ENCODE data around the gene ABCB1.

ABCB1 gene

GRCh38 chr7:87624628-87625027 is 23.9 kb upstream of the ABCB1 start:
- peak; percentile 35; the same call in 1 of the 2 replicates for TF ChIP-seq CTCF (IDR thresholded peaks at IDR 0.05)

GRCh38 chr7:87615197-87615596 is 14.5 kb upstream of the ABCB1 start:
- no peak for TF ChIP-seq CTCF (IDR thresholded peaks at IDR 0.05)

- TF ChIP-seq CTCF (IDR thresholded peaks at IDR 0.05) = no peak
Observed at GRCh38 chr7:87609916-87610315, 9.2 kb upstream of the ABCB1 start.

GRCh38 chr7:87608431-87608830 is 7.7 kb upstream of the ABCB1 start:
- TF ChIP-seq CTCF (IDR thresholded peaks at IDR 0.05) = no peak

- no peak for TF ChIP-seq CTCF (IDR thresholded peaks at IDR 0.05)
Observed at GRCh38 chr7:87604264-87604663, 3.6 kb upstream of the ABCB1 start.

DNA sequence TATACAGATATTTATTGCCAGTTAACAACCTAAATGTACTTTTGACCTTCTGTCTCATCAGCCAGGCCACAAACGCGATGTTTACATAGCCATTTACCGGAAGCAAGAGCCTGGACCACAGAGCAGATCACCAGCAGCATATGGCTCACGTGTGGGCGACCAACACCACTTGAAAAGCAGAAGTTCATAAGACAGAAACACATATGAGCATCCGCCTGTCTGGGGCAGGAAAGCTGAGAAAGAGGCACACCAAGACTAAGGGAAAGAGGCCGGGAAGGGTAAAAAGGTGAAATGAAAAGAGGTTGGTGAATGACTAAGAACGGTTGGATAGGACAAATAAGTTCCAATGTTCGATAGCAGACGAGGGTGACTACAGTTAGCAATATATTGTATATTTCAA is 1.3 kb downstream of the ABCB1 start:
- no peak for TF ChIP-seq CTCF (IDR thresholded peaks at IDR 0.05)

- TF ChIP-seq CTCF (IDR thresholded peaks at IDR 0.05) = no peak
Observed at GRCh38 chr7:87598234-87599009, 2.3 kb downstream of the ABCB1 start.

GRCh38 chr7:87596696-87597095 is 4.0 kb downstream of the ABCB1 start:
- no peak for TF ChIP-seq CTCF (IDR thresholded peaks at IDR 0.05)
